K562 (cell line): ENCODE measurements around the gene ERBB3. TPM values are rescaled to one million over a fixed set of nuclear protein-coding genes. Genes with fewer than 3 reads are reported as not detected.
A peak's percentile ranks its signal among the peaks of the same experiment; 100 is the strongest.

ENCODE experiments used
- ATAC-seq: fragments of 200-7000 bp; cut with Tn5 transposase; 3 replicates; pipeline ENCODE4 v1.9.1; 2020; ENCODE audit warnings: moderate library complexity
- BruUV-seq: library from RNA; stranded (reverse); fragments of 400-500 nt; replicated peaks from 2 replicates; lab custom pipeline; 2021; lab: Mats Ljungman, UMichigan
- CTCF ChIA-PET: fragments of 300-600 bp; formaldehyde crosslinking; extraction: SDS; loops from one replicate; lab custom pipeline; 2021; ENCODE audit warnings: low intra/inter-chr PET ratio; lab: Yijun Ruan, JAX
- POLR2A ChIA-PET: fragments of 300-600, 350-650 bp; sonication (Branson Sonifier 250); formaldehyde crosslinking; extraction: SDS; loops from one replicate; lab custom pipeline; 2021; ENCODE audit warnings: antibody characterized with exemption, inconsistent platforms; lab: Yijun Ruan, JAX
- DNase-seq, 4 experiments: peaks; one replicate each; pipeline versions ENCODE4 v3.0.0 to v3.0.0-alpha.2; 2011 to 2018; ENCODE audit warnings: low spot score in 3 of 4, mixed read lengths in 3 of 4; ENCODE audit errors: extremely low read depth in 1 of 4
- FAIRE-seq: peaks from 2 replicates; lab custom pipeline; 2011; peaks lifted over from hg19 to GRCh38; lab: Jason Lieb, UNC
- H2AFZ ChIP-seq: 2 replicates; pipeline ENCODE4 v1.6.0; 2011; ENCODE audit warnings: low read depth, low read length, control low read depth, inconsistent platforms
- H3K27ac ChIP-seq: fragments of 200-600 bp; 3 replicates; pipeline ENCODE4 v1.8.0; 2011; ENCODE audit warnings: low read depth, mild to moderate bottlenecking, control low read depth, inconsistent platforms, low read length, moderate library complexity, mixed read lengths; ENCODE audit errors: extremely low read depth
- H3K27me3 ChIP-seq, 2 experiments: fragments of 300-600 bp in 1 of 2; 2 replicates in 1 of 2; 3 replicates in 1 of 2; pipeline versions ENCODE4 v1.6.0 to v1.8.0; 2011; ENCODE audit warnings: inconsistent platforms in 2 of 2, low read length in 2 of 2, mild to moderate bottlenecking in 1 of 2, mixed read lengths in 1 of 2, moderate library complexity in 1 of 2; ENCODE audit not compliant: control insufficient read depth in 2 of 2, insufficient read depth in 2 of 2
- H3K36me3 ChIP-seq: fragments of 300-600 bp; 3 replicates; pipeline ENCODE4 v1.8.0; 2011; ENCODE audit warnings: mild to moderate bottlenecking, low read length, inconsistent platforms; ENCODE audit not compliant: control insufficient read depth, insufficient read depth
- H3K4me1 ChIP-seq, 2 experiments: fragments of 200-600 bp in 1 of 2; replicated peaks in 1 of 2; 2 replicates in 1 of 2; 3 replicates in 1 of 2; pipeline versions ENCODE4 v1.5.1 to v1.8.0; 2011; ENCODE audit warnings: inconsistent platforms in 2 of 2, low read length in 2 of 2, mild to moderate bottlenecking in 1 of 2, mixed read lengths in 1 of 2, moderate library complexity in 1 of 2; ENCODE audit not compliant: control insufficient read depth in 2 of 2, insufficient read depth in 2 of 2
- H3K4me2 ChIP-seq: 2 replicates; pipeline ENCODE4 v1.6.1; 2011; ENCODE audit warnings: low read length, control low read depth, inconsistent platforms, mixed read lengths; ENCODE audit not compliant: insufficient read depth
- H3K4me3 ChIP-seq: fragments of 200-600 bp; sonication (generic), shearing (Covaris generic); 2 replicates; pipeline ENCODE4 v1.5.1; 2016; ENCODE audit warnings: control low read depth, inconsistent platforms
- H3K79me2 ChIP-seq: fragments of 200-600 bp; 3 replicates; pipeline ENCODE4 v1.8.0; 2011; ENCODE audit warnings: low read length, inconsistent platforms; ENCODE audit not compliant: control insufficient read depth, insufficient read depth
- H3K9ac ChIP-seq, 2 experiments: 2 replicates each; pipeline versions ENCODE4 v1.6.0 to v1.6.1; 2011; ENCODE audit warnings: low read depth in 2 of 2, low read length in 2 of 2, control low read depth in 1 of 2, inconsistent platforms in 1 of 2, mild to moderate bottlenecking in 1 of 2, mixed read lengths in 1 of 2; ENCODE audit not compliant: insufficient read depth in 1 of 2
- H3K9me1 ChIP-seq: one replicate; pipeline ENCODE4 v1.6.0; 2011; ENCODE audit warnings: inconsistent platforms, mild to moderate bottlenecking, low read length, moderate library complexity; ENCODE audit not compliant: control insufficient read depth, insufficient read depth
- H3K9me3 ChIP-seq: replicated peaks from 2 replicates; pipeline ENCODE4 v1.5.1; 2011; ENCODE audit warnings: low read depth, low read length, inconsistent platforms; ENCODE audit not compliant: control insufficient read depth, insufficient read depth
- H4K20me1 ChIP-seq: replicated peaks from 2 replicates; pipeline ENCODE4 v1.6.1; 2011; ENCODE audit warnings: low read length, inconsistent platforms, mixed read lengths; ENCODE audit not compliant: control insufficient read depth, insufficient read depth
- BRD9 ChIP-seq: fragments of 450-650 bp; IDR thresholded peaks from 2 replicates; pipeline ENCODE4 v1.6.1; 2018; ENCODE audit warnings: low read depth; ENCODE audit not compliant: partially characterized antibody
- HDAC1 ChIP-seq, 2 experiments: fragments of 450-650 bp; IDR thresholded peaks; 2 replicates each; pipeline ENCODE4 v1.6.1; 2016 to 2017; ENCODE audit warnings: inconsistent platforms in 1 of 2, mild to moderate bottlenecking in 1 of 2, moderate library complexity in 1 of 2
- NFIC ChIP-seq: fragments of 450-650 bp; IDR thresholded peaks from 2 replicates; pipeline ENCODE4 v1.6.1; 2017; ENCODE audit warnings: mild to moderate bottlenecking, inconsistent platforms
- PRMT5 ChIP-seq: sonication (generic); formaldehyde crosslinking; IDR thresholded peaks from 2 replicates; pipeline ENCODE4 v1.5.0; 2020; ENCODE audit warnings: missing genetic modification reagents
- RAD21 ChIP-seq, 2 experiments: fragments of 250-450 bp in 1 of 2; fragments of 450-650 bp in 1 of 2; sonication (Bioruptor Pico) in 1 of 2; formaldehyde crosslinking in 1 of 2; IDR thresholded peaks in 1 of 2; conservative IDR thresholded peaks in 1 of 2; 2 replicates each; pipeline versions ENCODE4 v1.4.0 to v1.8.0; 2020 to 2022; ENCODE audit warnings: mild to moderate bottlenecking in 2 of 2, moderate library complexity in 1 of 2
- SMARCA4 ChIP-seq: fragments of 450-650 bp; IDR thresholded peaks from 2 replicates; pipeline ENCODE4 v1.6.1; 2016
- XRCC5 ChIP-seq: fragments of 200-400 bp; formaldehyde crosslinking; IDR thresholded peaks from 2 replicates; pipeline ENCODE4 v1.6.1; 2017; ENCODE audit warnings: low read depth, mild to moderate bottlenecking, low read length
- ZBTB7A ChIP-seq: IDR thresholded peaks from 2 replicates; pipeline ENCODE4 v1.6.1; 2011; ENCODE audit warnings: low read depth, mild to moderate bottlenecking, low read length, moderate library complexity, borderline replicate concordance; ENCODE audit not compliant: control insufficient read depth
- WGBS: fragments of 100-300 bp; shearing (Covaris generic); methylation state at CpG from one replicate; pipeline ENCODE4 v1.1.6; 2016; ENCODE audit warnings: low coverage, mixed read lengths; ENCODE audit not compliant: insufficient coverage; ENCODE audit errors: missing lambda C conversion rate; 5-methylcytosine and 5-hydroxymethylcytosine counted together
- in situ Hi-C: fragments of 300-500 bp; cut with MboI; formaldehyde crosslinking; loops from 4 replicates; pipeline ENCODE4 v1.15.0; 2018; ENCODE audit warnings: inconsistent platforms, mixed read lengths
- intact Hi-C: fragments of 100-400 bp; cut with micrococcal nuclease; formaldehyde crosslinking; loops from 2 replicates; pipeline ENCODE4 v1.14.2; 2022
- polyA plus RNA-seq, 8 experiments: library from polyadenylated mRNA; depleted of rRNA in 4 of 8; stranded (reverse) in 5 of 8; unstranded in 3 of 8; fragments of >200 nt; fragmentation: Nextera tagmentation in 2 of 8; fragmentation: Illumina TruSeq in 1 of 8; extraction: Ambion mirVana in 2 of 8; extraction: Trizol in 1 of 8; gene quantifications; 2 replicates each; pipeline versions ENCODE4 v1.2.1 to v1.2.3, GENCODE V29; 2011 to 2014; ENCODE audit warnings: inconsistent platforms in 1 of 8, missing spikeins in 1 of 8
- total RNA-seq, 7 experiments: library from RNA; depleted of rRNA in 6 of 7; stranded (reverse); fragments of >200 nt in 6 of 7; fragmentation: Illumina TruSeq in 2 of 7; extraction: Trizol in 2 of 7; gene quantifications; 2 replicates each; pipeline versions ENCODE4 v1.2.1 to v1.2.3, GENCODE V29; 2011 to 2021; ENCODE audit warnings: low replicate concordance in 1 of 7
- TF ChIP-seq, protein P1 (sequence below), 2 experiments: fragments of 450-650 bp in 1 of 2; sonication (generic) in 1 of 2; formaldehyde crosslinking in 1 of 2; IDR thresholded peaks; 2 replicates each; pipeline versions ENCODE4 v1.7.1 to v1.9.0; 2016 to 2022; ENCODE audit warnings: inconsistent platforms in 1 of 2, mild to moderate bottlenecking in 1 of 2, missing genetic modification reagents in 1 of 2
- TF ChIP-seq, protein P2 (sequence below), 2 experiments: fragments of 450-650 bp; conservative IDR thresholded peaks; 2 replicates each; pipeline ENCODE4 v1.6.1; 2017; ENCODE audit warnings: mild to moderate bottlenecking in 2 of 2, moderate library complexity in 2 of 2

The ERBB3 gene
- total and polyA plus RNA-seq, 9 of the 15 experiments (the other 6 are each of a cell fraction or from before 2014, with no cell fraction given), result 1.5 to 5.4 (median 3.8) TPM

DNA sequence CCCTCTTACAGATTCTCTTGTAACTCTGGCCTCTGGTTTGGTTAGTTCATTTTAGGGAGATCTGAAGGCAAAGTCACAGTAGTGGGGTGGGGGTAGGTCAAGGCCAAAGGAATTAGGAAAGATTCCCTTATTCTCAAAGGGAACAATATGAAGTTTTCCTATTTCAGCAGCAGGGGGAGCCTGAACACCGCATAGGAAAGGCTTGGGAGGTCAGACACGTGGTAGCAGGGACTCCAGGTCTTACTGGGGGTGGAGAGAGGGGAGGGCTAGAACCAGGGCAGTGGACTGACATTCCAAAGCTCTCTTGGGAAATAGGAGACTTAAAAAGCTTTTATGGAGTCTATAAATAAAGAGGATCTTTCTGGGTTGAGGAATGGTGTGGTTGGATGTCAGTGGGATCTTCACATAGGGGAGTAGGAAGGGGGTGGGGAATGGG lies 39.4 kb downstream of the ERBB3 start:
- ATAC-seq, result peak; percentile 49
- H3K4me2 ChIP-seq, result peak overlapping the region; percentile 89
- 0 out of 2 replicates have a peak, but pooled peaks have one; percentile 25 for TF ChIP-seq SMARCA4
- TF ChIP-seq, protein P1, sequence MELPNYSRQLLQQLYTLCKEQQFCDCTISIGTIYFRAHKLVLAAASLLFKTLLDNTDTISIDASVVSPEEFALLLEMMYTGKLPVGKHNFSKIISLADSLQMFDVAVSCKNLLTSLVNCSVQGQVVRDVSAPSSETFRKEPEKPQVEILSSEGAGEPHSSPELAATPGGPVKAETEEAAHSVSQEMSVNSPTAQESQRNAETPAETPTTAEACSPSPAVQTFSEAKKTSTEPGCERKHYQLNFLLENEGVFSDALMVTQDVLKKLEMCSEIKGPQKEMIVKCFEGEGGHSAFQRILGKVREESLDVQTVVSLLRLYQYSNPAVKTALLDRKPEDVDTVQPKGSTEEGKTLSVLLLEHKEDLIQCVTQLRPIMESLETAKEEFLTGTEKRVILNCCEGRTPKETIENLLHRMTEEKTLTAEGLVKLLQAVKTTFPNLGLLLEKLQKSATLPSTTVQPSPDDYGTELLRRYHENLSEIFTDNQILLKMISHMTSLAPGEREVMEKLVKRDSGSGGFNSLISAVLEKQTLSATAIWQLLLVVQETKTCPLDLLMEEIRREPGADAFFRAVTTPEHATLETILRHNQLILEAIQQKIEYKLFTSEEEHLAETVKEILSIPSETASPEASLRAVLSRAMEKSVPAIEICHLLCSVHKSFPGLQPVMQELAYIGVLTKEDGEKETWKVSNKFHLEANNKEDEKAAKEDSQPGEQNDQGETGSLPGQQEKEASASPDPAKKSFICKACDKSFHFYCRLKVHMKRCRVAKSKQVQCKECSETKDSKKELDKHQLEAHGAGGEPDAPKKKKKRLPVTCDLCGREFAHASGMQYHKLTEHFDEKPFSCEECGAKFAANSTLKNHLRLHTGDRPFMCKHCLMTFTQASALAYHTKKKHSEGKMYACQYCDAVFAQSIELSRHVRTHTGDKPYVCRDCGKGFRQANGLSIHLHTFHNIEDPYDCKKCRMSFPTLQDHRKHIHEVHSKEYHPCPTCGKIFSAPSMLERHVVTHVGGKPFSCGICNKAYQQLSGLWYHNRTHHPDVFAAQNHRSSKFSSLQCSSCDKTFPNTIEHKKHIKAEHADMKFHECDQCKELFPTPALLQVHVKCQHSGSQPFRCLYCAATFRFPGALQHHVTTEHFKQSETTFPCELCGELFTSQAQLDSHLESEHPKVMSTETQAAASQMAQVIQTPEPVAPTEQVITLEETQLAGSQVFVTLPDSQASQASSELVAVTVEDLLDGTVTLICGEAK (IDR thresholded peaks at IDR 0.05), result no peak
- TF ChIP-seq, protein P1 (CRISPR knock-in tag; IDR thresholded peaks at IDR 0.05), result no peak
- peak; percentile 80 for TF ChIP-seq BRD9
- TF ChIP-seq NFIC, result no peak; the same call in 1 of the 2 replicates
- no peak for TF ChIP-seq PRMT5 (CRISPR knock-in tag)
- TF ChIP-seq HDAC1 (IDR thresholded peaks at IDR 0.05), result peak in 1 of 2 experiments; percentile 63; a peak in 1 of 4 replicates
- TF ChIP-seq, protein P2, sequence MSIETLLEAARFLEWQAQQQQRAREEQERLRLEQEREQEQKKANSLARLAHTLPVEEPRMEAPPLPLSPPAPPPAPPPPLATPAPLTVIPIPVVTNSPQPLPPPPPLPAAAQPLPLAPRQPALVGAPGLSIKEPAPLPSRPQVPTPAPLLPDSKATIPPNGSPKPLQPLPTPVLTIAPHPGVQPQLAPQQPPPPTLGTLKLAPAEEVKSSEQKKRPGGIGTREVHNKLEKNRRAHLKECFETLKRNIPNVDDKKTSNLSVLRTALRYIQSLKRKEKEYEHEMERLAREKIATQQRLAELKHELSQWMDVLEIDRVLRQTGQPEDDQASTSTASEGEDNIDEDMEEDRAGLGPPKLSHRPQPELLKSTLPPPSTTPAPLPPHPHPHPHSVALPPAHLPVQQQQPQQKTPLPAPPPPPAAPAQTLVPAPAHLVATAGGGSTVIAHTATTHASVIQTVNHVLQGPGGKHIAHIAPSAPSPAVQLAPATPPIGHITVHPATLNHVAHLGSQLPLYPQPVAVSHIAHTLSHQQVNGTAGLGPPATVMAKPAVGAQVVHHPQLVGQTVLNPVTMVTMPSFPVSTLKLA (conservative IDR thresholded peaks at IDR 0.05), result peak; percentile 99
- peak; percentile 47; the same call in 1 of the 2 replicates for TF ChIP-seq ZBTB7A
- peak; percentile 86 to 88 for TF ChIP-seq RAD21 (CRISPR knock-in tag; conservative IDR thresholded peaks at IDR 0.05 in 1 of 2, IDR thresholded peaks at IDR 0.05 in 1 of 2)
- TF ChIP-seq XRCC5, result peak; percentile 64; the same call in 1 of the 2 replicates

More for the DNA sequence above, 39.4 kb downstream of the ERBB3 start:
- H3K9me1 ChIP-seq, result no peaks in the 10 kb centered on the region
- 0% methylated on average over 2 of the region's 2 CpGs for WGBS
- H3K4me1 ChIP-seq, result peaks cover 21 to 25% of the 10 kb centered on the region in 2 experiments
- CTCF ChIA-PET, result interaction anchor here (1.5 to 3.8 kb wide), 5 partner anchors 68 to 139 kb away, joined by 5 to 36 read pairs (median 13); partner anchors contain the start of genes ANKRD52, NABP2 and SMARCC2
- DNase-seq (peak; percentile 77 to 93 (median 83)), FAIRE-seq (peak; percentile 80)
- peaks cover 27% of the 10 kb centered on the region for H3K36me3 ChIP-seq
- peaks cover 28% of the 10 kb centered on the region for H3K79me2 ChIP-seq
- in situ Hi-C loops (no loop called here), intact Hi-C loops (loop anchor here (1.0 to 5.0 kb wide), 9 partner anchors 38 to 518 kb away; partner anchors contain the start of genes ANKRD52, CS, MYL6 and NABP2)
- H3K9ac ChIP-seq, result peak overlapping the region; percentile 93 to 97; a peak in 3 of 4 replicates
- H3K27ac ChIP-seq, result peak overlapping the region; percentile 61; the same call in 2 of the 3 replicates
- POLR2A ChIA-PET, result interaction anchor here (1.0 to 5.3 kb wide), 6 partner anchors 9 to 75 kb away, joined by 5 to 125 read pairs (median 34); partner anchors contain the start of genes ESYT1, MYL6, PA2G4 and SMARCC2
- peak overlapping the region; percentile 82 for H2AFZ ChIP-seq
- no peaks in the 10 kb centered on the region for H4K20me1 ChIP-seq
- H3K4me3 ChIP-seq, result peak overlapping the region; percentile 59
- no TSS peak for BruUV-seq
- H3K27me3 ChIP-seq, result no peaks in the 10 kb centered on the region
- peaks cover 6% of the 10 kb centered on the region for H3K9me3 ChIP-seq
